MM.1S (cell line): ENCODE data around the gene NYAP2.

Source experiments
- CTCF ChIP-seq: fragments of 300-600 bp; sonication (generic); IDR thresholded peaks from 2 replicates; pipeline ENCODE4 v1.5.1; 2016; ENCODE audit warnings: antibody characterized with exemption, low read length, mixed read lengths
- EZH2 ChIP-seq: fragments of 300-600 bp; sonication (generic); optimal IDR thresholded peaks from 2 replicates; pipeline ENCODE3; 2017; ENCODE audit warnings: low read depth, mild to moderate bottlenecking, antibody characterized with exemption, low read length, mixed read lengths
- EZH2phosphoT487 ChIP-seq: fragments of 300-600 bp; sonication (generic); IDR thresholded peaks from 2 replicates; pipeline ENCODE4 v1.6.1; 2018; ENCODE audit warnings: antibody characterized with exemption, low read length

- TF ChIP-seq CTCF (no peak), EZH2phosphoT487 (no peak), EZH2 (no peak)
These were observed 198.9 kb downstream of the NYAP2 start for GRCh38 chr2:225598426-225598825.
